Adrenal gland (tissue), 5 donors: ENCODE measurements around the gene TSHB.

Experiments
- CTCF ChIP-seq, 6 experiments: fragments of 450-650 bp in 4 of 6; fragments of 200-600 bp in 2 of 6; sonication (generic) in 1 of 6; IDR thresholded peaks; 1 replicate in 5 of 6; 2 replicates in 1 of 6; pipeline versions ENCODE4 v1.5.1 to v1.8.0; 2016 to 2021; ENCODE audit warnings: antibody characterized with exemption in 6 of 6, mild to moderate bottlenecking in 2 of 6, moderate library complexity in 1 of 6
- POLR2A ChIP-seq, 2 donors: fragments of 450-650 bp; IDR thresholded peaks; one replicate each; pipeline ENCODE4 v1.6.1; 2017; ENCODE audit warnings: antibody characterized with exemption in 2 of 2, mild to moderate bottlenecking in 2 of 2, moderate library complexity in 1 of 2
- donor health status: DM: no; HTN: no; CAD: no.

GRCh38 chr1:115035652-115036051, 6.0 kb downstream of the TSHB start:
- TF ChIP-seq CTCF (IDR thresholded peaks at IDR 0.05) = no peak
- TF ChIP-seq POLR2A (IDR thresholded peaks at IDR 0.05) = no peak
